HG03159 (cell line): ENCODE data around the gene SNX33.
"Not testable (repeated sequence)": the region's sequence is repeated elsewhere in the genome, so short reads cannot be mapped to it uniquely, and the experiment has no call there.

Experiments
- ATAC-seq: cut with Tn5 transposase; IDR thresholded peaks from one replicate; pipeline ENCODE4 v1.9.1; 2021; ENCODE audit warnings: mild to moderate bottlenecking, moderate library complexity; ENCODE audit not compliant: unreplicated experiment

SNX33 gene

GRCh38 chr15:75682181-75683135 lies 34.7 kb downstream of the SNX33 start:
- ATAC-seq: no peak

GRCh38 chr15:75683646-75684312 lies 36.1 kb downstream of the SNX33 start:
- not testable (repeated sequence) for ATAC-seq

GRCh38 chr15:75684648-75685047 lies 36.9 kb downstream of the SNX33 start:
- no peak for ATAC-seq

GRCh38 chr15:75685195-75685594 lies 37.5 kb downstream of the SNX33 start:
- ATAC-seq: no peak

- ATAC-seq: not testable (repeated sequence)
Measured at GRCh38 chr15:75686212-75686642, 38.5 kb downstream of the SNX33 start.

GRCh38 chr15:75687486-75688277 lies 40.0 kb downstream of the SNX33 start:
- no peak for ATAC-seq

- no peak for ATAC-seq
Measured at GRCh38 chr15:75688278-75688557, 40.5 kb downstream of the SNX33 start.

GRCh38 chr15:75688831-75689230 lies 41.1 kb downstream of the SNX33 start:
- ATAC-seq: no peak

- not testable (repeated sequence) for ATAC-seq
Measured at GRCh38 chr15:75689429-75689828, 41.7 kb downstream of the SNX33 start.

GRCh38 chr15:75692311-75692710 lies 44.6 kb downstream of the SNX33 start:
- not testable (repeated sequence) for ATAC-seq

GRCh38 chr15:75693028-75693427 lies 45.3 kb downstream of the SNX33 start:
- ATAC-seq: not testable (repeated sequence)

GRCh38 chr15:75693501-75694240 lies 46.0 kb downstream of the SNX33 start:
- no peak for ATAC-seq

- no peak for ATAC-seq
Measured at GRCh38 chr15:75694241-75695182, 46.8 kb downstream of the SNX33 start.

- no peak for ATAC-seq
Measured at GRCh38 chr15:75695220-75695619, 47.5 kb downstream of the SNX33 start.

GRCh38 chr15:75695634-75696310 lies 48.1 kb downstream of the SNX33 start:
- ATAC-seq: no peak

- no peak for ATAC-seq
Measured at GRCh38 chr15:75696311-75696720, 48.6 kb downstream of the SNX33 start.

- ATAC-seq: no peak
Measured at GRCh38 chr15:75696854-75697259, 49.1 kb downstream of the SNX33 start.

- no peak for ATAC-seq
Measured at GRCh38 chr15:75697523-75697922, 49.8 kb downstream of the SNX33 start.
